ENCODE data around the gene SNRNP35. TPM values are rescaled to one million over a fixed set of nuclear protein-coding genes. Genes with fewer than 3 reads are reported as not detected.

The SNRNP35 gene
- total and polyA plus RNA-seq, 9 of the 15 experiments (the other 6 are each of a cell fraction or from before 2014, with no cell fraction given) = 17.7 to 41.0 (median 25.5) TPM

DNA sequence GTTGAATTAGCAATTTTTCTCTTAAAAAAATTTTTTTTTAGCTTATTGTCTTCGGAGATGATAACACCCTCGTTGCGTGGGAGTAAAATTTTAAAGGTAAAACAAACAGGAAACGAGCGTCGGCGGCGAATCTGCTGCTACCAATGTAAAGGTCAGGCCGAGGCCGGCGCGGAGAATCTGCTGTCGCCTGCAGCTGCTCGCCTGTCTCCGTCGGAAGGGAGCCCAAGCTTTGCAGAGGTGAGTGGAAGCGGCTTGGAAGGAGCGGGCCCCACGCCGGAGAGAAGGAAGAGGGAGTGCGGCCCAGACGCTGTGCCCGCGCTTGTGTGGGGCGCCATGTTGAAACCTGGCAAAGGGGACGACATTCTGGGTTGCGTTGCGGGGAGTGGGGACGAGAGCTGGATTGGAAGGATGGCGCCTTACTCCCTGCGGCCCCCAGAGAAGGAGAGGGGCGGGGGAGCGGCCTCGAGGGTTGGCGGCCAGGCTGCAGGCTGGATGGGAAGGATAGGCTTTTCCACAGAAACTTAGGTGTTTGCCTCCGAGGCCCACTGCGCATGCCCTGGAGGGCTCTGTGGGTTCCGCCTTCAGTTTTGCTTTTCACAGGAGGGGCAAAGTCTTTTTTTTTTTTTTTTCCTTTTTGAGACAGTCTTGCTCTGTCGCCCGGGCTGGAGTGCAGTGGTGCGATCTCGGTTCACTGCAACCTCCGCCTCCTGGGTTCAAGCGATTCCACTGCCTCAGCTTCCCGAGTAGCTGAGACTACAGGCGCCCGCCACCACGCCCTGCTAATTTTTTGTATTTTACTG lies at the start of gene SNRNP35 (continued):
- TF ChIP-seq, protein P1, sequence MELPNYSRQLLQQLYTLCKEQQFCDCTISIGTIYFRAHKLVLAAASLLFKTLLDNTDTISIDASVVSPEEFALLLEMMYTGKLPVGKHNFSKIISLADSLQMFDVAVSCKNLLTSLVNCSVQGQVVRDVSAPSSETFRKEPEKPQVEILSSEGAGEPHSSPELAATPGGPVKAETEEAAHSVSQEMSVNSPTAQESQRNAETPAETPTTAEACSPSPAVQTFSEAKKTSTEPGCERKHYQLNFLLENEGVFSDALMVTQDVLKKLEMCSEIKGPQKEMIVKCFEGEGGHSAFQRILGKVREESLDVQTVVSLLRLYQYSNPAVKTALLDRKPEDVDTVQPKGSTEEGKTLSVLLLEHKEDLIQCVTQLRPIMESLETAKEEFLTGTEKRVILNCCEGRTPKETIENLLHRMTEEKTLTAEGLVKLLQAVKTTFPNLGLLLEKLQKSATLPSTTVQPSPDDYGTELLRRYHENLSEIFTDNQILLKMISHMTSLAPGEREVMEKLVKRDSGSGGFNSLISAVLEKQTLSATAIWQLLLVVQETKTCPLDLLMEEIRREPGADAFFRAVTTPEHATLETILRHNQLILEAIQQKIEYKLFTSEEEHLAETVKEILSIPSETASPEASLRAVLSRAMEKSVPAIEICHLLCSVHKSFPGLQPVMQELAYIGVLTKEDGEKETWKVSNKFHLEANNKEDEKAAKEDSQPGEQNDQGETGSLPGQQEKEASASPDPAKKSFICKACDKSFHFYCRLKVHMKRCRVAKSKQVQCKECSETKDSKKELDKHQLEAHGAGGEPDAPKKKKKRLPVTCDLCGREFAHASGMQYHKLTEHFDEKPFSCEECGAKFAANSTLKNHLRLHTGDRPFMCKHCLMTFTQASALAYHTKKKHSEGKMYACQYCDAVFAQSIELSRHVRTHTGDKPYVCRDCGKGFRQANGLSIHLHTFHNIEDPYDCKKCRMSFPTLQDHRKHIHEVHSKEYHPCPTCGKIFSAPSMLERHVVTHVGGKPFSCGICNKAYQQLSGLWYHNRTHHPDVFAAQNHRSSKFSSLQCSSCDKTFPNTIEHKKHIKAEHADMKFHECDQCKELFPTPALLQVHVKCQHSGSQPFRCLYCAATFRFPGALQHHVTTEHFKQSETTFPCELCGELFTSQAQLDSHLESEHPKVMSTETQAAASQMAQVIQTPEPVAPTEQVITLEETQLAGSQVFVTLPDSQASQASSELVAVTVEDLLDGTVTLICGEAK (IDR thresholded peaks at IDR 0.05) = peak; percentile 78
- TF ChIP-seq, protein P1 (CRISPR knock-in tag; IDR thresholded peaks at IDR 0.05) = no peak
- TF ChIP-seq, protein P2, sequence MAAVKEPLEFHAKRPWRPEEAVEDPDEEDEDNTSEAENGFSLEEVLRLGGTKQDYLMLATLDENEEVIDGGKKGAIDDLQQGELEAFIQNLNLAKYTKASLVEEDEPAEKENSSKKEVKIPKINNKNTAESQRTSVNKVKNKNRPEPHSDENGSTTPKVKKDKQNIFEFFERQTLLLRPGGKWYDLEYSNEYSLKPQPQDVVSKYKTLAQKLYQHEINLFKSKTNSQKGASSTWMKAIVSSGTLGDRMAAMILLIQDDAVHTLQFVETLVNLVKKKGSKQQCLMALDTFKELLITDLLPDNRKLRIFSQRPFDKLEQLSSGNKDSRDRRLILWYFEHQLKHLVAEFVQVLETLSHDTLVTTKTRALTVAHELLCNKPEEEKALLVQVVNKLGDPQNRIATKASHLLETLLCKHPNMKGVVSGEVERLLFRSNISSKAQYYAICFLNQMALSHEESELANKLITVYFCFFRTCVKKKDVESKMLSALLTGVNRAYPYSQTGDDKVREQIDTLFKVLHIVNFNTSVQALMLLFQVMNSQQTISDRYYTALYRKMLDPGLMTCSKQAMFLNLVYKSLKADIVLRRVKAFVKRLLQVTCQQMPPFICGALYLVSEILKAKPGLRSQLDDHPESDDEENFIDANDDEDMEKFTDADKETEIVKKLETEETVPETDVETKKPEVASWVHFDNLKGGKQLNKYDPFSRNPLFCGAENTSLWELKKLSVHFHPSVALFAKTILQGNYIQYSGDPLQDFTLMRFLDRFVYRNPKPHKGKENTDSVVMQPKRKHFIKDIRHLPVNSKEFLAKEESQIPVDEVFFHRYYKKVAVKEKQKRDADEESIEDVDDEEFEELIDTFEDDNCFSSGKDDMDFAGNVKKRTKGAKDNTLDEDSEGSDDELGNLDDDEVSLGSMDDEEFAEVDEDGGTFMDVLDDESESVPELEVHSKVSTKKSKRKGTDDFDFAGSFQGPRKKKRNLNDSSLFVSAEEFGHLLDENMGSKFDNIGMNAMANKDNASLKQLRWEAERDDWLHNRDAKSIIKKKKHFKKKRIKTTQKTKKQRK (IDR thresholded peaks at IDR 0.05; ENCODE audit: borderline replicate concordance, low read depth, low read length) = no peak
- TF ChIP-seq, protein P3, sequence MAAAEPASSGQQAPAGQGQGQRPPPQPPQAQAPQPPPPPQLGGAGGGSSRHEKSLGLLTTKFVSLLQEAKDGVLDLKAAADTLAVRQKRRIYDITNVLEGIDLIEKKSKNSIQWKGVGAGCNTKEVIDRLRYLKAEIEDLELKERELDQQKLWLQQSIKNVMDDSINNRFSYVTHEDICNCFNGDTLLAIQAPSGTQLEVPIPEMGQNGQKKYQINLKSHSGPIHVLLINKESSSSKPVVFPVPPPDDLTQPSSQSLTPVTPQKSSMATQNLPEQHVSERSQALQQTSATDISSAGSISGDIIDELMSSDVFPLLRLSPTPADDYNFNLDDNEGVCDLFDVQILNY (CRISPR knock-in tag; IDR thresholded peaks at IDR 0.05) = no peak
- TF ChIP-seq HNRNPK (IDR thresholded peaks at IDR 0.05; ENCODE audit: low read depth, low read length, poor library complexity, severe bottlenecking) (no peak), MAFG (tag; conservative IDR thresholded peaks at IDR 0.05) (no peak), ZNF311 (CRISPR knock-in tag; IDR thresholded peaks at IDR 0.05) (no peak), EHMT2 (IDR thresholded peaks at IDR 0.05) (no peak), NUFIP1 (IDR thresholded peaks at IDR 0.05; ENCODE audit: partially characterized antibody) (no peak), RBM17 (IDR thresholded peaks at IDR 0.05; ENCODE audit: borderline replicate concordance, low read depth, low read length) (no peak)
- TF ChIP-seq, protein P4, sequence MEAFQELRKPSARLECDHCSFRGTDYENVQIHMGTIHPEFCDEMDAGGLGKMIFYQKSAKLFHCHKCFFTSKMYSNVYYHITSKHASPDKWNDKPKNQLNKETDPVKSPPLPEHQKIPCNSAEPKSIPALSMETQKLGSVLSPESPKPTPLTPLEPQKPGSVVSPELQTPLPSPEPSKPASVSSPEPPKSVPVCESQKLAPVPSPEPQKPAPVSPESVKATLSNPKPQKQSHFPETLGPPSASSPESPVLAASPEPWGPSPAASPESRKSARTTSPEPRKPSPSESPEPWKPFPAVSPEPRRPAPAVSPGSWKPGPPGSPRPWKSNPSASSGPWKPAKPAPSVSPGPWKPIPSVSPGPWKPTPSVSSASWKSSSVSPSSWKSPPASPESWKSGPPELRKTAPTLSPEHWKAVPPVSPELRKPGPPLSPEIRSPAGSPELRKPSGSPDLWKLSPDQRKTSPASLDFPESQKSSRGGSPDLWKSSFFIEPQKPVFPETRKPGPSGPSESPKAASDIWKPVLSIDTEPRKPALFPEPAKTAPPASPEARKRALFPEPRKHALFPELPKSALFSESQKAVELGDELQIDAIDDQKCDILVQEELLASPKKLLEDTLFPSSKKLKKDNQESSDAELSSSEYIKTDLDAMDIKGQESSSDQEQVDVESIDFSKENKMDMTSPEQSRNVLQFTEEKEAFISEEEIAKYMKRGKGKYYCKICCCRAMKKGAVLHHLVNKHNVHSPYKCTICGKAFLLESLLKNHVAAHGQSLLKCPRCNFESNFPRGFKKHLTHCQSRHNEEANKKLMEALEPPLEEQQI (IDR thresholded peaks at IDR 0.05) = no peak

Data from K562 (cell line).